GM12873 (cell line): ENCODE results near the gene DDB1.

Experiments used
- CTCF ChIP-seq: IDR thresholded peaks from 2 replicates; pipeline ENCODE4 v1.5.1; 2012; ENCODE audit warnings: low read depth, mild to moderate bottlenecking, moderate library complexity, low read length, control low read depth; ENCODE audit not compliant: insufficient read depth; ENCODE audit errors: missing control alignments

DDB1 gene

DNA sequence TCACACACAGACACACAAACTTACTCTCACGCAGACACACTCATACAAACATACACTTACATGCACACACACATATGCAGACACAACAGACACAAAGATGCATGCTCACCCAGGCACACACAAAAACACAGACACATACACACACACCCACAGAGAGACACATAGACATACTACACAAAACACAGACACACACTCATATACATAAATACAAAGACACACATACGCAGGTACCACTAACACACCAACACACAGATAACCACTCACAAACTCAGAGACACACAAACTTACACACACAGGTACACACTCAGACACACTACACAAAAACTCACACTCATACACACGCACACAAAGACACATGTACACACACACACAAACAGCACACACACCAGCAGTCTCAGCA lies 60.2 kb downstream of the DDB1 start:
- TF ChIP-seq CTCF, result no peak

DNA sequence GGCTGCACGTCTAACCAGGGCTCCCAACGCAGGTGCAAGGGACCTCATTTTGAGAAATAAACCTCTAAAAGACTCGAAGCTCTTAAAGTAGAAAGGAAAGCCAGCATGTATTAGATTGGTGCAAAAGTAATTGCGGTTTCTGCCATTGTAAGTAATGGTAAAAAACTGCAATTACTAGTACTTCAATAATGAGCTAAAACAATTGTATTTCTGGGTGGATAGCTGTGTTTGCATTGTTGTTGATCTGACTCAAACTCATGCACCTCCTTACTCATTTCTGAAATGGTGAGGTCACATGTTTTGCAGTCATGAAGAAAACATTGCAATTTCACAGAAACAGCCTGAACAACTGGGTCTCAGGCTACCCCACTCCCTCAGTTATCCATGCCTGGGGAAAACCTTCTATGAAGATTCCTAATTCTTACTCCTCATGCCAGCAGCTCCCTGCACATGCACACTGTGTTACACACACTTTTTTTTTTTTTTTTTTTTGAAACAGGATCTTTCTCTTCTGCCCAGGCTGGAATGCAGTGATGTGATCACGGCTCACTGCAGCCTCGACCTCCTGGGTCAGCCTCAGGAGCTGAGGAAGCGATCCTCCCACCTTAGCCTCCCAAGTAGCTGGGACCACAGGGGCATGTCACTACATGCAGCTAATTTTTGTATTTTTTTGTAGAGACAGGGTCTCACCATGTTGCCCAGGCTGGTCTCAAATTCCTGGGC lies 62.4 kb downstream of the DDB1 start:
- TF ChIP-seq CTCF, result no peak

- no peak for TF ChIP-seq CTCF
These were observed 64.2 kb downstream of the DDB1 start for GRCh38 chr11:61268588-61269250.

- TF ChIP-seq CTCF, result no peak
These were observed 65.5 kb downstream of the DDB1 start for GRCh38 chr11:61267437-61267841.

- no peak for TF ChIP-seq CTCF
These were observed 66.3 kb downstream of the DDB1 start for GRCh38 chr11:61266602-61267001.

- TF ChIP-seq CTCF, result no peak
These were observed 67.5 kb downstream of the DDB1 start for GRCh38 chr11:61265357-61265756.

DNA sequence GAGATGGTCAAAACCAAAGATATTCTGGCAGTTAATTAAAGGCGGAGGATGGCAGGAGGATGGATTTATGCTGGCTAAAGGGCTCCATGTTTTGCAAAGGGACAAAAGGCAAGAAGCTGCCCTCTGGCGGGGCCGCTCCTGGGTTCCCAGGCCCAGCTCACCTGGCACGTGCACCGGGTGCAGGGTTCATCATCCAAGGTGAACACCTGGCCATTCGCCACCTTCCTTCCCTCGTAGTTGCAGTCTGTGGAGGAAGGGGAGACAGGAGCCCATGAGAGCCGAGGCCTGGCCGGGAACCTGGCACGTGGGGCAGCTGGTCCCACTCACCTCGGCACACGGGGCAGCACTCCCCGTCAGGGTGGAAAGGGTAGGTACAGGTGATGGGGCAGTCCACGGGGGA lies 68.1 kb downstream of the DDB1 start:
- TF ChIP-seq CTCF, result no peak
